HG03045 (cell line): ENCODE results near the gene MPC2.

Experiments used
- ATAC-seq: cut with Tn5 transposase; IDR thresholded peaks from one replicate; pipeline ENCODE4 v1.9.1; 2021; ENCODE audit warnings: mild to moderate bottlenecking, moderate library complexity; ENCODE audit not compliant: unreplicated experiment

The MPC2 gene

GRCh38 chr1:167936930-167937708, at the start of gene MPC2:
TSS of gene MPC2 (minus strand) at chr1:167937072. CDS start at chr1:167935841, 1,231 bp downstream.
- ATAC-seq, result peak; percentile 19

- ATAC-seq, result no peak
These were observed 48.1 kb upstream of the MPC2 start for GRCh38 chr1:167984886-167985489.

DNA sequence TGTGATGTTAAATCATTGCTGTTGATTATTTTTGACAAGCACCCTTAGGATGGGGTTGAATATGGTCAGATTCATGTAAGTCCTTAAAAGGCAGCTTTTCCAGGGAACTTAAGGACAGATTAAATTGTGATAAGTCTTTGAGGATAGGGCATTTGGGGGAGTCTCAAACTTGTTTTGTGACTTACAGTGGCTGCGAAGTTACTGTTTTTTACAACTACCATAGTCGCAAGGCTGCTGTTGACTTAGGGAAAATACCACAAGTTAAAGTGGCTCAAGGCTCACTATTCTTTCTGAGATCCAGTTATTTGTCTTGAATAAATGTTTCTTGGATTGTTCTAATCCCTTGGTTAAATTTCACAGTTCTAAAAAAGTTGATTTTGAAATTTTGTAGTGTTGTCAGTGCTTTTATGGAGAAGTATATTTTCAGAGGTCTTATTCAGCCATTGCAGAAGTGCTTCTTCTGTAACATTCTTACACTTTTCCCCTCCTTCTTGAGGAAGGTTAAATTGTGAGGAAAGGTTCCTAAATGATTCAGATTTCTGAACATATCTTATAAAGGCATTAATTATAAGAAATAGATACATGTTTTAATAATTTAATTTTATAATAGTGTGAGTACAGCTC, 47.0 kb upstream of the MPC2 start:
- no peak for ATAC-seq

DNA sequence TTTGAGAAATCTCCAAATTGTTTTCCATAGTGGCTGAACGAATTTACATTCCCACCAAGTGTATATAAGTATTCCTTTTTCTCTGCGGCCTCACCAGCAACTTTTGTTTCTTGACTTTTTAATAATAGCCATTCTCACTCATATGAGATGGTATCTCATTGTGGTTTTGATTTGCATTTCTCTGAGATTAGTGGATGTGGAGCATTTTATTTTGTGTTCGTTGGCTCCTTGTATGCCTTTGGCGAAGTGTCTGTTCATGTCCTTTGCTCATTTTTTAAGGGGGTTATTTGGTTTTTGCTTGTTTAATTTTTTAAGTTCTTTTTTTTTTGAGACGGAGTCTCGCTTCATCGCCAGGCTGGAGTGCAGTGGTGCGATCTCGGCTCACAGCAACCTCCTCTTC, 45.1 kb upstream of the MPC2 start:
- ATAC-seq, result no peak

DNA sequence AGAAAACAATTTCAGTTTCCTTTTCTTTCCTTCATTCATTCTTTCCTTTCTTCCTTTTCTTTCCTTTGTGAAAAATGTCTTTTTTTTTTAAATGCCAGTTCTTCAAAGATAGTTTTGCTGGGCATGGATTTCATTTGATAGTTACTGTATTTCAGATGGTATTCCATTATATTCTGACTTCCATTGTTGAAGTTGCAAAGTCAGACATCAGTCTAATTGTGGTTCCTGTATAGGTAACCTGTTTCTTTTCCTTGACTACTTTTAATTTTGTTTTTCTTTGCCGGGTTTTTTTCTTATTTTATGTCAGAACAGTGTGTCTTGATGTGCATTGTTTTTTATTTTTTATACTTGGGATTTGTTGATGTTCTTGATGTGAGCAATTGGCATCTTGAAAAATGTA, 40.4 kb upstream of the MPC2 start:
- no peak for ATAC-seq

DNA sequence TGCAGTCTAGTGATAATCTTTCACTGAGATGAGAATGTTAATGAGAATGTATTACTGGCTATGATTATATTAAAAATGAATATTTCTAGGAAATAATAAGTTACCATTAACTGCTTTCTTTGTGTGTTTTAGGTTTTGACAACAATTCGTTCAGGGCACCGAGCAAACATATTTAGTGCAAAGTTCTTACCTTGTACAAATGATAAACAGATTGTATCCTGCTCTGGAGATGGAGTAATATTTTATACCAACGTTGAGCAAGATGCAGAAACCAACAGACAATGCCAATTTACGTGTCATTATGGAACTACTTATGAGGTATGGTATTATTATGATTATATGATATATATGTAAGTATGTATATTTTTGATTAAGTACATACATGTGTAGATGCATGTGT, 37.8 kb upstream of the MPC2 start:
- no peak for ATAC-seq

GRCh38 chr1:167973832-167974231, 37.0 kb upstream of the MPC2 start:
- no peak for ATAC-seq

DNA sequence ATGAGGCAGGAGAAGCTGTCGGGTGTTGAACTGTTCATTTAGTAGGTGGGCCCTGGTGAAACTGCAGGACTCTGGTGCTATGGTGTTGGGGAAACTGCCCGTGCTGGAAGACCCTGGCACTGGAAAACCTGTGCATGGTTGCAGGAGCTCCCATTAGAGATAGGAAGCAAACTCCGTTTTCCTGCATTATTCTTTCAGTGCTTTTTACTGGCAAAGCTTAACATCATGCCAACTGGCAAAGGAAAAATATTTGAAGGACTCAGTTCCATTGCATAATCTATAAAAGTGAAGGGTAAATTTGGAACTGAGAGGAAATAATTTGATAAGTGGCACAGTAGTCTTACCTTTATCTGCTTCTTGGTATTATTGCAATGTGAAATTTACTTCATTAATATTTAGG, 31.7 kb upstream of the MPC2 start:
- ATAC-seq, result no peak

- ATAC-seq, result no peak
These were observed 29.2 kb upstream of the MPC2 start for GRCh38 chr1:167966050-167966449.

- no peak for ATAC-seq
These were observed 27.8 kb upstream of the MPC2 start for GRCh38 chr1:167964646-167965045.

- no peak for ATAC-seq
These were observed 20.8 kb upstream of the MPC2 start for GRCh38 chr1:167957710-167958109.

DNA sequence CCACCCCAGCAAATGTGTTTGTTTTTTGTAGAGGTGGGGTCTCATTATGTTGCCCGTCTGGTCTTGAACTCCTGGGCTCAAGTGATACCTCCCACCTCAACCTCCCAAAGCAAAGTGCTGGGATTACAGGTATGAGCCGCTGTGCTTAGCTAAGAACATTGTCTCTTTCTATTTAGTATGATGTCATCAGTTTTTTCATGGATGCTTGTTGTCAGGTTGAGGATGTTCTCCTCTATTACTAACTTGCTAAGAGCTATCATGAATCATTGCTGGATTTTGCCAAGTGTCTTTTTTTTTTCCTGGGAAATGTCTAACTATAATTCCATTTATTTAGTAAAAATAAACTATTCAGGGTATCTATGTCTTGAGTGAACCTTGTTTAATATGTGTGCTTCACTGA, 19.0 kb upstream of the MPC2 start:
- ATAC-seq, result no peak

- no peak for ATAC-seq
These were observed 13.7 kb upstream of the MPC2 start for GRCh38 chr1:167950569-167950968.

DNA sequence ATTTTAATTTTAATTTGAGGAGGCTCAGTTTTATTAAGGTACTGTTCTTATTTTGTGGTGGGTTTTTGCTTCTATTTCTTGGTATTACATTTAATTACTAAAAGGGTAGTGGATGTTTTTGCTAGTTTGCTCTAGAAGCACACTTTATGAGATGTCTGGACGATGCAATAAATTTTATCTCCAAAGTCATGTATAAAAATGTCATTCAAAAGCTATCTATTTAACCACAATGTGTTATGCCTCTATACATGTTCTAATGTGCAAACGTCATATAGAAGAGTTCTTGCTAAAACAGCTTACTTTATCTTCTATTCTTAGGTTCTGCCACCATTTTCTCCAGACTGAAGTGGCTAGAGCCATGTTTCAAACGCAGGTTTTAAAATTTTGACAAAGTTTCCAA, 12.9 kb upstream of the MPC2 start:
- ATAC-seq, result no peak

GRCh38 chr1:167947733-167948132, 10.9 kb upstream of the MPC2 start:
- ATAC-seq, result no peak

- no peak for ATAC-seq
These were observed 6.7 kb upstream of the MPC2 start for GRCh38 chr1:167943541-167943940.

DNA sequence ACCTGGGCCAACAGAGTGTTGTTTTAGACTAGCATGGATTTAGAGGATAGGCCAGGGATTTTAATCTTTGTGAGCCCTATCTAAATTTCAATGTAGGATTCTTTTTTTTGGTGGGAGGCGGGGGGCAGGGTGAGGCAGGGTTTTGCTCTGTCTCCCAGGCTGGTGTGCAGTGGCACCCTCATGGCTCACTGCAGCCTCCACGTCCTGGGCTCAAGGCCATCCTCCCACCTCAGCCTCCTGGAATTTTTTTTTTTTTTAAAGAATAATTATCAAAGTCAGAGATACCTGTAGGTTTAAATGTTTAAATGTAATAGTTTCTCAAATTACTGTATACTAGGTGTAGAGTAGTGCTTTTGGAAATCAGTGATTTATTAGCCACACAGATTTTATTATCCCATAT, 3.4 kb upstream of the MPC2 start:
- ATAC-seq, result no peak

DNA sequence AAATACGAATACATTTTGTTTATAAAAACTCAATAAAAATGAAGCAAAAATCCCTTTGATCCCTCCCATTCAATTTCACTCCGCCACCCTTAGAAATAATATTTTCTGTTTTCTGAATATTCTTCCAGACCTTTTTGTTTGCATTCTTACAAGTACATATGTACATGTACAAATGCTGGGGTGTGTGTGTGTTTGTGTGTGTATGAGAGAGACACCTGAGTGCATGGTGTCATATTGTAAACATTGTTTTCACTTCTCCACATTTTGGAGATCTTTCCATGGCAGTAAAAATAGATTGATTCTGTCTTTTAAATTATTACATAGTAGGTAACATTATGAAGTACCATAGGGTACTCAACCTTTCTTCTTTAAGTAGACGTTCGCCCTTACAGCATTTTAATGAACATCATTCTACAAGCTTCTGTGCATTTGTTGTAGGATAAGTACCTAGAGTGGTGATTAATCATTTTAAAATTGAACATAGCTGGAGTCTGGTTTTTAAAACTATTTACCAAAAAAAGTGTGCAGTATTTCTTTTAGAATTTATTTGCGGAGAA, 1.3 kb upstream of the MPC2 start:
- no peak for ATAC-seq

- no peak for ATAC-seq
These were observed 788 bp upstream of the MPC2 start for GRCh38 chr1:167937709-167938010.

- ATAC-seq, result peak; percentile 81
These were observed 573 bp downstream of the MPC2 start, which contains the start of gene DCAF6 for GRCh38 chr1:167936068-167936929. TSS of gene DCAF6 (plus strand) at chr1:167936683. CDS start at chr1:167936912, 229 bp downstream.
